Caki2 (cell line): ENCODE results near the gene CCDC60. TPM values are rescaled to one million over a fixed set of nuclear protein-coding genes. Genes with fewer than 3 reads are reported as not detected.
"Not testable (repeated sequence)": the region's sequence is repeated elsewhere in the genome, so short reads cannot be mapped to it uniquely, and the experiment has no call there.

Source experiments
- DNase-seq: peaks from one replicate; pipeline ENCODE4 v3.0.0-alpha.2; 2015; ENCODE audit warnings: low read depth
- in situ Hi-C: cut with HindIII; loops from 2 replicates; pipeline ENCODE4 v1.10.0; 2016; ENCODE audit warnings: low sequenced_read_pairs, low pct_unique_long_range_greater_than_20kb, mixed read lengths
- total RNA-seq: library from RNA; depleted of rRNA; stranded (reverse); fragments of >200 nt; shearing (Covaris generic); gene quantifications from 2 replicates; pipeline ENCODE4 v1.2.3, GENCODE V29; 2014; ENCODE audit warnings: low replicate concordance

CCDC60 gene
- total RNA-seq, 1 experiment from 2014 or later: not detected

GRCh38 chr12:119325813-119326212 is 8.7 kb upstream of the CCDC60 start:
- DNase-seq: no peak

DNA sequence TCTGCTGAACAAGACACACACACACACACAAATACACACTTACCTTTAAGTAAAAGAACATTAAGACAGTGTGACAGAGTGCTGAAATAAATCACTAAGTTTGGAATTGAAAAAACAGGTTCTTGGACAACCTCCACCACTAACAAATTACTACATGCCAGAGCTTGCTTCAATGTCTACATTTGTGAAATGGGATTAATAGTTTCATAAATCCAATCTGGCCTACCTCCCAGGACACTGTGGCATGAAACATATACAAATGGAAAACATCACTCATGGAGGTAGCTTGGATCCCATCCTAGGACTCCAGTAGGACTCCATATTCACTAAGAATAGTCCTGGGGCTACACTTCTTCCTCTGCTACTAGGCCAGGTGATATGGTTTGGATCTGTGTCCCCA is 8.2 kb upstream of the CCDC60 start:
- no peak for DNase-seq
- in situ Hi-C loops: no loop called here

More at GRCh38 chr12:119325813-119326212, 8.7 kb upstream of the CCDC60 start:
- in situ Hi-C loops: no loop called here

DNA sequence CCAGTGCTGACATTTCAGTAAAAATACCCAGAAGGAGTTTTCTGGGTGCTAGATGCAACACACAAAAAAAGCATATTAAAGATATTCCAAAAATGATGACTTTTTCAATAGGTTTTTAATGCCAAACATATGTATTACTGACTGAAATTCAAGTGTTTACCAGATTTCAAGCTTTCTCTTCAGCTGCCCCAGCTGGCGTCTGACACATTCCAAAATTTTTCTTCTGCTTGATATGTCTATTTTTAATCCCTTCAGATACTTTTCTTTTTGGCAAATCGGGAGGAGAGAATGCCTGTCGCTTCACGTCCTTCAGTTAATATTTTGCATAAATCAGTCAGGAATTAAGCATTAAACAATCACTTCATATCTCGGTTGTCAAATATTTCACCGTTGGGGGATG is 7.1 kb upstream of the CCDC60 start:
- in situ Hi-C loops: no loop called here
- DNase-seq: no peak

DNA sequence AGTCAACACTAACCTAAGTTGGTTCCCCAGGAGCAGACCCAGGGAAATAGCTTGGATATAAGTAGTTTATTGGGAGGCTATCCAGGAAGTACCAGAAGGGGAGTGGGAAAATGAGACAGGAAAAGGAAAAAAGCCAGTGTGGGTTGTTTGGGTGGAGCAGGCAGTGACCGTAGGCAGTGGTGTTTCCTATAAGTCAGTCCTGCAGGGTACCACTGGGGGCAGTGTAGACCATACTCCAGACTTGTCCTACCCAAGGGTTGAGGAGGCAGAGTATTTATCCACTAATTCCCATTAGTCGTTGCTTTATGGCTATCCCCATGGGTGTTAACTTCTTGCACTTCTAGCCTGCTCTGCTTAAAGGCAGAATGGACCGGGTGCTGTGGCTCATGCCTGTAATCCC is 6.4 kb upstream of the CCDC60 start:
- DNase-seq: no peak
- in situ Hi-C loops: no loop called here

GRCh38 chr12:119338593-119339363 is 4.2 kb downstream of the CCDC60 start:
- in situ Hi-C loops: no loop called here
- DNase-seq: no peak

- DNase-seq: no peak
- in situ Hi-C loops: no loop called here
Observed at GRCh38 chr12:119340578-119340977, 6.0 kb downstream of the CCDC60 start.

DNA sequence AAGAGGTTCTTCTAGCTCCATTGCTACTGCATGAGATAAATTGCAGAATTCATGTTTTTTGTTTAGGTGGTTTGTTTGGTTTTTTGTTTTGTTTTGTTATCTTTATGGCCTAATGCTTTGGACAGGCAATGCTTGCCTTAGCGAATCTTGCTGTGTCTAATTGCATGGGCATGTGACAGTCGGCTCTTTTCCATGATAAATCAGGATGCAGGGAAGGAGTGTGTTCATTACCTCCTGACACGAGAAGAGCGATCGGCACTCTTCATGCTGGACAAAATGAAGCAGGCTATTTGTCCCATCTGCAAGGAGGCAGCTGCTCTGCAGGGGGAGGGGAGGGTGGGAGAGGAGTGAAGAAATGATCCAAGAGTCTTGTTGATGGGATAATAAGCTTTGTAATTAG is 6.5 kb downstream of the CCDC60 start:
- DNase-seq: no peak
- in situ Hi-C loops: no loop called here

- in situ Hi-C loops: no loop called here
- no peak for DNase-seq
Observed at GRCh38 chr12:119341988-119342387, 7.5 kb downstream of the CCDC60 start.

GRCh38 chr12:119343130-119343529 is 8.6 kb downstream of the CCDC60 start:
- in situ Hi-C loops: no loop called here
- no peak for DNase-seq

- in situ Hi-C loops: no loop called here
- no peak for DNase-seq
Observed at GRCh38 chr12:119354172-119354571, 19.6 kb downstream of the CCDC60 start.

GRCh38 chr12:119360366-119360765 is 25.8 kb downstream of the CCDC60 start:
- DNase-seq, in situ Hi-C loops: not testable (repeated sequence)

DNA sequence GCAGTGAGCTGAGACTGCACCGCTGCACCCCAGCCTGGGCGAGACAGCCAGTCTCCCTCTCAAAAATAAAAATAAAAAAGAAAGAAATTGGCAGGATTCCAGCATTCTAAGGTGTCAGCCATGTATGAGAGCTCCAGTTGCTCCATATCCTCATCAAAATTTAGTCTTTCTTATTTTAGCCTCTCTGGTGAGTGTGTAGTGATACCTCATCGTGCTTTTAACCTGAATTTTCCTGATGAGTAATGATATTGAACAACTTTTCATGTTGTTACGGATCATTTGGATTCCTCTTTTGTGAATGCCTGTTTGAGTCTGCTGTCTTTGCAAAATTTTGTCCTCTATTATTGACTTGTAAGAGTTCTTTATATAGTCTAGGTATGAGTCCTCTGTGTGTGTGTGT is 28.5 kb downstream of the CCDC60 start:
- DNase-seq: no peak
- in situ Hi-C loops: no loop called here

- DNase-seq: no peak
- in situ Hi-C loops: no loop called here
Observed at GRCh38 chr12:119363490-119363889, 29.0 kb downstream of the CCDC60 start.

GRCh38 chr12:119365451-119365850 is 30.9 kb downstream of the CCDC60 start:
- in situ Hi-C loops: no loop called here
- no peak for DNase-seq

- DNase-seq: no peak
- in situ Hi-C loops: no loop called here
Observed at GRCh38 chr12:119366007-119366406, 31.5 kb downstream of the CCDC60 start.

GRCh38 chr12:119369161-119369560 is 34.6 kb downstream of the CCDC60 start:
- in situ Hi-C loops: no loop called here

GRCh38 chr12:119369907-119370546 is 35.5 kb downstream of the CCDC60 start:
- no peak for DNase-seq
- in situ Hi-C loops: no loop called here

More at GRCh38 chr12:119369161-119369560, 34.6 kb downstream of the CCDC60 start:
- DNase-seq: no peak

GRCh38 chr12:119372540-119372939 is 38.0 kb downstream of the CCDC60 start:
- in situ Hi-C loops: no loop called here

DNA sequence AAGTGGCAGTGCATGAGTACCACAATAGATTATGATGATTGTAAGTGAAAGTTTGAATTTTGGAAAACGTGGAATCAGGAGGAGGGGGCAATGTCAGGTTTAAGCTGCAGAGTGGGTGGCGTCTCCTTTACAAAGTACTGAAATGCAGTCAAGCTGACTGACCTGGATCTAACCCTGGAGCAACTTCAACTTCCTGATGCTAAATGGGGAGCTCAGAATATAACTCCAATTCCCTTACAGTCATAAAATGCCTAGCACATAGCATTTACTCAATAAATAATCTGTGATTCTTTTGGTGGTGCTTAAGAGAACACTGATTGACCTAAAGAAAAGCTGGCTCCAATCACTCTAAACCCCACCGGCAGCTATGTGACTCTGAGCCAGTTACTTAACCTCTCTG is 38.5 kb downstream of the CCDC60 start:
- DNase-seq: no peak
- in situ Hi-C loops: no loop called here

More at GRCh38 chr12:119372540-119372939, 38.0 kb downstream of the CCDC60 start:
- no peak for DNase-seq

DNA sequence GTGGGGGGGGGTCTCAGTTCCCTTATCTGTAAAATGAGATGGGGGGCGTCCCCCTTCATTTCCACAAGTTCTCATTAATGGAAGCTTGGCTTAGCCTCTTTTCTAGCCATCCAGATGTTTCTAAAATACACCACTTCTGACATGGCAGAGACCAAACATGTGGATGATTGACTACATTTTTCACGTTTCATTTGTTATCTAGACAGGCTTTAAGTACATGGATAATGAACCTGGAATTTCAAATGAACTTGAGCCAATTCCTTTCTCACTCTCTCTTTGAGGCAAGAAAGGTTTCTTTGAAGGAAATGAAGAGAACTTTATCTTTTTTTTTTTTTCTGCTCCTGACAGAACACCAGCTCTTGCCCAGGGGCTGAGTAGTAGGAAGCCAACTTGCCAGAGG is 39.1 kb downstream of the CCDC60 start:
- no peak for DNase-seq
- in situ Hi-C loops: no loop called here
